SIG-M5 treated with dmso at 0.1 percent for 504 hours (cell line): ENCODE results near the gene BRD8.
"Not testable (repeated sequence)": the region's sequence is repeated elsewhere in the genome, so short reads cannot be mapped to it uniquely, and the experiment has no call there.

Source experiments
- DNase-seq: peaks from one replicate; lab custom pipeline; 2025; ENCODE audit not compliant: unreplicated experiment; lab: John Stamatoyannopoulos, UW

BRD8 gene

DNA sequence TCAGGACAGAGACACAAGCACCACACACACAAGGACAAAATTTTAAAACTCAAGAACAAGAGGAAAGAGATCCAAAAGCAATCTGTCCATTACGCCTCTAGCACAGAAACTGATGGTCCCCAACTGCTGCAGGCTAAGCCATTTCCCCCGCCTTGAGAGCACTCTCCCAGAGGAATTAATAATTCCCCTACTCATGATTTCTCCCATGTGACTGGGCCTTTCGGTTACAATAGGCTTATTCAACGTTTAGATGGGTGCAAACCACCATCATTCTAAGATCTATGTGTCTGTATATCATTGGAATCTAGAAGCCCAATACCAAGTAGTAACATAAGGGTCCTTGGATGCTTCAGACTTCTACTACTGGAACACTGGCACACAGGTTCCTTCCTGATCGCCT, 18.8 kb downstream of the BRD8 start:
- DNase-seq: no peak

DNA sequence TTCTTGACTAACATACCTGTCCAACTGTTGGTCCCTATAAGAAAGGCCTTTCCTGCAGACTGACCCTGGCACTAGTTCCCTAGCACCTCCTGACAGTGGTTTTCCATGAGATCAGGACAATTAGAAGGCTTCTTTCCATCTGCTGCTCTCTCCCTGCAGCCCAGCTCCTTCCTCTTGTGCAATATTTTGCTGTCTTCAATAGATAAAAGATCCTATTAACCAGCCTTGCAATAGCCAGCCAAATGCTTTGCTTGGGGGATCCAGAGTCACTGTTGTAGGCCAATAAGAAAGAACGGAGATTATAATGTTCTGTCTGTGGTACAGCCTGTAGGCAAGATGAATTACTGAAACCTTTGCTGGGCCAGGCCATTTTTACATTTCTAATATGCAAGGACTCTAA, 20.8 kb downstream of the BRD8 start:
- no peak for DNase-seq

DNA sequence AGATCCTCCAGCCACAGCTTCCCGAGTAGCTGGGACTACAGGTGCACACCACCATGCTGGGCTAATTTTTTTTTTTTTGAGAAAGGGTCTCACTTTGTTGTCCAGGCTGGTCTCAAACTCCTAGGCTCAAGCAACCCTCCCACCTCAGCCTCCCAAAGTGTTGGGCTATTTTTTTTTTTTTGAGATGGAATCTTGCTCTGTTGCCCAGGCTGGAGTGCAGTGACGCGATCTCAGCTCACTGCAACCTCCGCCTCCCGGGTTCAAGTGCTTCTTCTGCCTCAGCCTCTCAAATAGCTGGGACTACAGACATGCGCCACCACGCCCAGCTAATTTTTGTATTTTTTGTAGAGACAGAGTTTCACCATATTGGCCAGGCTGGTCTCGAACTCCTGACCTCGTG, 22.5 kb downstream of the BRD8 start:
- DNase-seq: not testable (repeated sequence)

DNA sequence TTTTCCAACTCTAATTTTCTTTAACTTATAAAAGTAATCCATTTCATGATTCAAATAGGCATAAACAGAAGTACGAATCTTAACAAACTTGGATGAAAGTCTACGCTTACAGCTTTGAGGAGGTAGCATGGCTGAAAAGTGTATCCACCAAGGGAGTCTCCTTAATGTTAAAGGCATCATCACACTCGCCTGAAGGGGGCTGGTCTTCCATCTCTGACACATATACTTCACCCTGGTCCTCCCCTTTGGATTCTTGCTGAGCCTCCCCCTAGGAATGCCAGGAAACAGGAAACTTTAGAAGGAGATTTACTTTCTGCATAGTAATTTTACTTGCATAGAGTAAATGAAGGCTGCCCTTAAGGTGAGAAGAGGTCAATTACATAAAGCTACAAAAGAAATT, 28.9 kb downstream of the BRD8 start:
- DNase-seq: no peak

DNA sequence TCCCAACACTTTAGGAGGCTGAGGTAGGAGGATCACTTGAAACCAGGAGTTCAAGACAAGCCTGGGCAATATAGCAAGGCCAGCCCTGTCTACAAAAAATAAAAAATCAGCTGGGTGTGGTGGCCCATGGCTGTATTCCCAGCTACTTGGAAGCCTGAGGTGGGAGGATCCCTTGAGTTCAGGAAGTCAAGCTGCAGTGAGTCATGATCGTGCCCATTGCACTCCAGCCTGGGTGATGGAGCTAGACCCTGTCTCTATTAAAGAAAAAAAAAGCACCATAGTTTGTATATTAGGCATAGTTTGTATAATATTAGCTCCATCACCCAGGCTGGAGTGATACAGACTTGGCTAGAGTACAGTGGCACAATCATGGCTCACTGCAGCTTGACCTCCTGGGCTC, 29.6 kb downstream of the BRD8 start:
- DNase-seq: no peak

DNA sequence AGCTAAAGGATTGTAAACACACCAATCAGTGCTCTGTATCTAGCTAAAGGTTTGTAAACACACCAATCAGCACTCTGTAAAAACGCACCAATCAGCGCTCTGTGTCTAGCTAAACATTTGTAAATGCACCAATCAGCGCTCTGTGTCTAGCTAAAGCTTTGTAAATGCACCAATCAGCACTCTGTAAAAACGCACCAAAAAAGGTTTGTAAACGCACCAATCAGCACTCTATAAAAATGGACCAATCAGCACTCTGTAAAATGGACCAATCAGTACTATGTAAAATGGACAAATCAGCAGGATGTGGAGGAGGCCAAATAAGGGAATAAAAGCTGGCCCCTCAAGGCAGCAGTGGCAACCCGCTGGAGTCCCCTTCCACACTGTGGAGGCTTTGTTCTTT, 34.9 kb downstream of the BRD8 start:
- not testable (repeated sequence) for DNase-seq

DNA sequence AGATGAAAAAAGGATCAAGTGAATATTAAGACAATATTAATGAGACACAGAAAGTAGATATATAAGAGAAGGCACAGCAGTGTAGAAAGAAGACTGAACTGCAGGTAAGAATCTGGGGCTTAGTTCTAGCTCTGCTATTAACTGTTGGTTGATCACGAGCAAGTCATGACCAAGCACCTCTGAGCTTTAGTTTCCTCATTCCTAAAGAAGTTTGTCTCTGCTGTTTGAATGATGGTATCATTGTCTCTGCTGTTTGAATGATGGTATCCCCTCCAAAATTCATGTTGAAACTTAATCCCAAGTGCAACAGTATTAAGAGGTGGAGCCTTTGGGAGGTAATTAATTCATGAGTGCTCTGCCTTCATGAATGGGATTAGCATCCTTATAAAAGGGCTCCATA, 36.7 kb downstream of the BRD8 start:
- no peak for DNase-seq

GRCh38 chr5:138140268-138140667, 38.2 kb downstream of the BRD8 start:
- no peak for DNase-seq

- peak; percentile 22 for DNase-seq
Measured at GRCh38 chr5:138139781-138140090, 38.7 kb downstream of the BRD8 start.

- DNase-seq: no peak
Measured at GRCh38 chr5:138138949-138139780, 39.3 kb downstream of the BRD8 start, which contains the start of gene NME5. NME5 (minus strand) TSS chr5:138139428; CDS start chr5:138138780, 648 bp downstream.

GRCh38 chr5:138132543-138132942, 45.9 kb downstream of the BRD8 start:
- no peak for DNase-seq

- no peak for DNase-seq
Measured at GRCh38 chr5:138129347-138129746, 49.1 kb downstream of the BRD8 start.

GRCh38 chr5:138128334-138128733, 50.1 kb downstream of the BRD8 start:
- no peak for DNase-seq

GRCh38 chr5:138115254-138115653, 63.2 kb downstream of the BRD8 start:
- DNase-seq: no peak

- no peak for DNase-seq
Measured at GRCh38 chr5:138111937-138112336, 66.5 kb downstream of the BRD8 start.

DNA sequence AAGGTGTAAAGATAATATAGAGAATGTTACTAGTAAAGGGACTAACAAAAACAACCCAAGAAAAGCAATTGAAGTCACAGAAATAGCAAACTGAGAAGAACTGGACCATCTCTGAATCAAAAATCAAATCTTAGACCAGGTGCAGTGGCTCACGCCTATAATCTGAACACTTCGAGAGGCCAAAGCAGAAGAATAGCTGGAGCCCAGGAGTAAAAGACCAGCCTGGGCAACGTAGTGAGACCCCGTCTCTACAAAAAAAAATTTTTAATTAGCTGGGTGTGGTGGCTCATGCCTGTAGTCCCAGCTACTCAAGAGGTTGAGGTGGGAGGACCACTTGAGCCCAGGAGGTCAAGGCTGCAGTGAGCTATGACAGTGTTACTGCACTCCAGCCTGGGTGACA, 67.2 kb downstream of the BRD8 start:
- DNase-seq: no peak

- no peak for DNase-seq
Measured at GRCh38 chr5:138110266-138110963, 68.0 kb downstream of the BRD8 start.

- no peak for DNase-seq
Measured at GRCh38 chr5:138109463-138110265, 68.8 kb downstream of the BRD8 start.

- DNase-seq: no peak
Measured at GRCh38 chr5:138107213-138107612, 71.2 kb downstream of the BRD8 start.

- no peak for DNase-seq
Measured at GRCh38 chr5:138105709-138106108, 72.7 kb downstream of the BRD8 start.

- DNase-seq: peak; percentile 52
Measured at GRCh38 chr5:138103319-138103637, 75.2 kb downstream of the BRD8 start.
